ENCODE data around the gene REXO1. TPM values are rescaled to one million over a fixed set of nuclear protein-coding genes. Genes with fewer than 3 reads are reported as not detected.

REXO1 gene
- polyA plus RNA-seq, 2 of the 4 experiments (the other 2 are of a cell fraction): 5.6 to 13.8 TPM

GRCh38 chr19:1812426-1813191 is 35.7 kb downstream of the REXO1 start:
- WGBS (ENCODE audit: missing lambda C conversion rate): under 1% methylated on average over 12 of the region's 47 CpGs
- no peaks in the 10 kb centered on the region for H3K9me3 ChIP-seq
- H3K27ac ChIP-seq: peak overlapping the region; percentile 92 to 96
- ATAC-seq (peak; percentile 79 to 91), DNase-seq (ENCODE audit: low read depth in 1 of 2, low spot score in 1 of 2) (peak; percentile 88 to 97), FAIRE-seq (no peak)
- H3K4me2 ChIP-seq: peak overlapping the region; percentile 100
- TF ChIP-seq CTCF (IDR thresholded peaks at IDR 0.05) (peak; percentile 63), MAFK (IDR thresholded peaks at IDR 0.05; ENCODE audit: partially characterized antibody) (no peak), KDM1A (IDR thresholded peaks at IDR 0.05; ENCODE audit: low read depth) (no peak), EHF (CRISPR knock-in tag; IDR thresholded peaks at IDR 0.05) (no peak), SMC3 (IDR thresholded peaks at IDR 0.05) (peak; percentile 48), TFCP2L1 (CRISPR knock-in tag; IDR thresholded peaks at IDR 0.05) (no peak), MYC (IDR thresholded peaks at IDR 0.05; ENCODE audit: borderline replicate concordance, low read length) (0 out of 2 replicates have a peak, but pooled peaks have one; percentile 21), RAD21 (conservative IDR thresholded peaks at IDR 0.05 in 1 of 2, IDR thresholded peaks at IDR 0.05 in 1 of 2) (peak; percentile 75 to 78), ELK1 (IDR thresholded peaks at IDR 0.05; ENCODE audit: low read depth, low read length) (no peak), HOXA7 (CRISPR knock-in tag; IDR thresholded peaks at IDR 0.05) (no peak), CEBPB (IDR thresholded peaks at IDR 0.05) (no peak), JUN (IDR thresholded peaks at IDR 0.05) (peak in 1 of 2 experiments; percentile 28; a peak in 1 of 5 replicates), CHD4 (IDR thresholded peaks at IDR 0.05; ENCODE audit: borderline replicate concordance) (no peak), EP300 (IDR thresholded peaks at IDR 0.05) (no peak), CHD2 (IDR thresholded peaks at IDR 0.05; ENCODE audit: low read length, partially characterized antibody) (no peak), JUNB (IDR thresholded peaks at IDR 0.05) (no peak), FOSL2 (IDR thresholded peaks at IDR 0.05) (no peak), FOSL2 (CRISPR knock-in tag; IDR thresholded peaks at IDR 0.05) (no peak), POLR2A (IDR thresholded peaks at IDR 0.05; ENCODE audit: low read length) (no peak; the same call in 1 of the 2 replicates), ESRRA (IDR thresholded peaks at IDR 0.05; ENCODE audit: borderline replicate concordance, low read length) (no peak)
- H3K4me1 ChIP-seq: peaks cover 13% of the 10 kb centered on the region
- ChIA-PET CTCF (interaction anchor here (1.2 to 3.7 kb wide), 6 partner anchors 15 to 266 kb away, joined by 5 to 29 read pairs (median 10); no protein-coding TSS in a partner anchor), POLR2A (no interaction called here)
- peak overlapping the region; percentile 81 for H3K4me3 ChIP-seq

- peaks cover 13% of the 10 kb centered on the region for H3K4me1 ChIP-seq
- H3K27ac ChIP-seq: peak within 1 kb of the TSS; percentile 92 to 96
- peak in 1 of 2 experiments; percentile 56 for DNase-seq (ENCODE audit: low read depth in 1 of 2, low spot score in 1 of 2)
- no peak for FAIRE-seq
- ATAC-seq: peak; percentile 48 to 60
- WGBS (ENCODE audit: missing lambda C conversion rate): no CpG with 5 or more reads among the region's 48 CpGs
- H3K4me2 ChIP-seq: peak within 1 kb of the TSS; percentile 100
- H3K4me3 ChIP-seq: peak within 1 kb of the TSS; percentile 81
- H3K9me3 ChIP-seq: no peaks in the 10 kb centered on the region
- ChIA-PET POLR2A (no interaction called here), CTCF (interaction anchor here (0.5 to 3.6 kb wide), 7 partner anchors 14 to 139 kb away, joined by 3 to 13 read pairs (median 5); no protein-coding TSS in a partner anchor)
- TF ChIP-seq CBX2 (IDR thresholded peaks at IDR 0.05; ENCODE audit: borderline replicate concordance, low read depth) (no peak), JUN (IDR thresholded peaks at IDR 0.05) (peak in 1 of 2 experiments; percentile 43; a peak in 1 of 5 replicates), ZNF302 (CRISPR knock-in tag; IDR thresholded peaks at IDR 0.05) (no peak), KDM5A (IDR thresholded peaks at IDR 0.05) (no peak), CHD4 (IDR thresholded peaks at IDR 0.05; ENCODE audit: borderline replicate concordance) (no peak), ZFP36 (IDR thresholded peaks at IDR 0.05; ENCODE audit: borderline replicate concordance, partially characterized antibody) (peak; percentile 81), NPAS2 (CRISPR knock-in tag; IDR thresholded peaks at IDR 0.05; ENCODE audit: borderline replicate concordance) (no peak), HES2 (IDR thresholded peaks at IDR 0.05) (no peak), EHMT2 (IDR thresholded peaks at IDR 0.05; ENCODE audit: low read depth) (no peak), FOXS1 (CRISPR knock-in tag; IDR thresholded peaks at IDR 0.05) (no peak)
Observed at GRCh38 chr19:1811942-1812425, 36.3 kb downstream of the REXO1 start, which contains the start of gene ATP8B3. ATP8B3 (minus strand) TSS chr19:1812276; CDS start chr19:1811736, 540 bp downstream.

All from A549 (cell line).